ENCODE results near the gene LRRC27.
"Not testable (repeated sequence)": the region's sequence is repeated elsewhere in the genome, so short reads cannot be mapped to it uniquely, and the experiment has no call there.

LRRC27 gene

DNA sequence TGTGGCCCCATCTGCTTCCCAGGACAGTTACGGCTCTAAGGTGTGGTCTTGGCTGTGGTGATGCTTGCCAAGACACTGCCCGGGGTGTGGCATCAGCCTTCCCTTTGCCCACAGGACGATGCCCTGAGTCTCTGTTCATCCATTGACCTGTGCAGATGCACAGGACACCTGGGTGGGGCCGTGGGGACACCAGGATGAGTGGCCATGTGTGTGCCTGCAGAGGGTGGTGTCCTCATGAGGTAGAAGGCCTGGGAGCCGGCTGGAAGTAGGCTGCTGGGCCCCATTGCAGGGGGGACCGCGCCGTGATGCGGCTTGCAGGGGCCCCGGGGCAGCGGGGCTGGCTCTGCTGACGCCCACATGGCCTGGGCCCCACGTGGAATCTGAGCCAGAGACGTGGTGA lies 42.6 kb downstream of the LRRC27 start:
- no peak for DNase-seq (ENCODE audit: low spot score)

DNA sequence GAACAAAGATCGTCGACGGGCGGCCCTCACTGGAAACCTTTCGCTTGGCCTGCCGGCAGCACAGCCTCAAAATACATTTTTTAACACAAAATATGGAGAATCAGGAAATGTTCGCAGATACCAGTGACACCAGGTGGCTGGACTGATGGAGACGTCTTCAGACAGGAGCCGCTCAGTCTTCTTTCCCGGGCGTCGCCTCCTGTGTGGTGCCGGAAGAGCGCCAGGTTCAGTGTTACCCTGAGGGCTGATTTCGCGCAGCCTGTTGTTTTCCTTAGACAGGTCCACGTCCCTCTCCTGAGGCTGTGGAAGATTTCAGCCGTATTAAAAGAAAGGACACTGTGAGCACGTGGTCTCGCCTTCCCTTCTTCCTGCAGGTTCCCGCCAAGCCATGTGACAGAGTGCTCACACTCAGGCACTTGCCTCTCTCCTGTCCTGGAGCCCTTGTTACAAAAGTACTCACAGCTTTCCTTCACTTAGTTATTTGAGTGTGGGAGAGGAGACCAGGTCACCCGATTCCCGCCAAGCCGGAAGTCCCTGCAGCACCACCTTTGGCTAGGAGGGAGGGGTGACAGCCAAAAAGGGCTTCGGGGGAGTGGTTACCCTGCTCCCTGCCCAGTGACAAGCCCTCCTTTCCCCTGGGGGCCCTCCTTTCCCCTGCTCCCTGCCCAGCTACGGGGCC lies 43.3 kb downstream of the LRRC27 start:
- DNase-seq (ENCODE audit: low spot score): no peak

DNA sequence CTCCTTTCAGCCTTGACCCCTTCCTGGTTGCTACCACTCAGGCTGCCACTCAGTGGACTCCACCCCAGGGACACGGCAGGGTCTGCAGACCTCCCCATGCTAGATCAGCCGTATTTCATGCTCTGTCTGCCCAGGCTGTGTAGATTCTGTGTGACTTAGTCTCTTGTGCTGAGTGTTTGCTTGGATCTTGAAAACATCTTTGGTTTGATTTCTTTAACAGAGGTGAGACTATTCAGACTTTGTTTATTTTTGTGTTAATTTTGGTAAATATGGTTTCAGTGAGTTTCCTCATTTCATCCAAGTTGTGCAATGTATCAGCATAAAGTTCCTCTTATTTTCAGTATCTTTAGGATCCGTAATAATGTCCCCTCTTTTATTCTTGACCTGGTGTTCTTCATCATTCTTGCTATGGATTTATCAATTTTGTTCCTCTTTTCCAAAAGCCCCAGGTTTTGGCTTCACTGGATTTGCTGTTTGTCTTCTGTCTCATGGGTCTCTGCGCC lies 43.9 kb downstream of the LRRC27 start:
- no peak for DNase-seq (ENCODE audit: low spot score)

DNA sequence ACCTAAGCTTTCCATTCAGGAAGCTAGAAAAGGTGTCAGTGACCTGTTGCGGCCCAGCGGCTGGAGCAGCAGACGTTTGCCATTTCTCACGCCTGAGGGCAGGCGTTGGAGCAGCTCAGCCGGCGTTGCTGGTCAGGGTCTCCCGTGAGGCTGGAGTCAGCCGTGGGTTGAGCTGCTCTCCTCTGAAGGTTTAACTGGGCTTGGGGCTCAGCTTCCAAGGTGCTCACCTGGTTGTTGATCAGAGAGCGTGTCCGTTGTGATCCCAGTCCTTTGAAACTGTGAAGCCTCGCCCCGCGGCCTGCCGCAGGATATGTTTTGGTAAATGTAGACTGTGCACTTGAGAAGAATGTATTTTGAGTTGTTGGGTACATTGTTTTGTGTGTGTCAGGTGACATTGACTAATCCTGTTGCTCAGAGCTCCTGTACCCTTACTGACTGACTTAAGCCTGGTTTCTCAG lies 44.4 kb downstream of the LRRC27 start:
- peak; percentile 27 for DNase-seq (ENCODE audit: low spot score)

DNA sequence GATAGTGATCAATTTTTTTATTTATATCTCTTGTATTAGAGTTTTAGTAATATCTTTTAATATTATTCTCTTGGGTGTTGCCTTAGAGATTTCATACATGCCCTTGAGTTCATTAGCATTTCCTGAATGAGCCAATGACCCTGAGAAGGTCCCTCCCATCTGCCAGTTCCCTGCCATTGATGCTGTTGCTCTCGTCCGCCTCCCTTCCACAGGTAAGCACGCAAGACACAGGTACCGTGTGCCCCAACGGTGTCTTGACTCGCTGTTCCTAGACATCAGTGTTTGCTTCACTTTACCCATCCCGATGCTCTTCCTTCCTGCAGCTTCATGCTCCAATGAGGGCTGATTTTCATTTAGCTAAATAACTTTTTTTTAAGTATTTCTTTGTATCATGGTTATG lies 45.3 kb downstream of the LRRC27 start:
- no peak for DNase-seq (ENCODE audit: low spot score)

DNA sequence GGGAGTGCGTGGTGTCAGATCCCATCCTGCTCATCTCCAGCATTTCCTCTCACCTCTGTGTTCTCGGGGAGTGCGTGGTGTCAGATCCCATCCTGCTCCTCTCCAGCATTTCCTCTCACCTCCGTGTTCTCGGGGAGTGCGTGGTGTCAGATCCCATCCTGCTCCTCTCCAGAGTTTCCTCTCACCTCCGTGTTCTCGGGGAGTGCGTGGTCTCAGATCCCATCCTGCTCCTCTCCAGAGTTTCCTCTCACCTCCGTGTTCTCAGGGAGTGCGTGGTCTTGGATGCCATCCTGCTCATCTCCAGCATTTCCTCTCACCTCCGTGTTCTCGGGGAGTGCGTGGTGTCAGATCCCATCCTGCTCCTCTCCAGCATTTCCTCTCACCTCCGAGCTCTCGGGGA lies 47.0 kb downstream of the LRRC27 start:
- not testable (repeated sequence) for DNase-seq (ENCODE audit: low spot score)

DNA sequence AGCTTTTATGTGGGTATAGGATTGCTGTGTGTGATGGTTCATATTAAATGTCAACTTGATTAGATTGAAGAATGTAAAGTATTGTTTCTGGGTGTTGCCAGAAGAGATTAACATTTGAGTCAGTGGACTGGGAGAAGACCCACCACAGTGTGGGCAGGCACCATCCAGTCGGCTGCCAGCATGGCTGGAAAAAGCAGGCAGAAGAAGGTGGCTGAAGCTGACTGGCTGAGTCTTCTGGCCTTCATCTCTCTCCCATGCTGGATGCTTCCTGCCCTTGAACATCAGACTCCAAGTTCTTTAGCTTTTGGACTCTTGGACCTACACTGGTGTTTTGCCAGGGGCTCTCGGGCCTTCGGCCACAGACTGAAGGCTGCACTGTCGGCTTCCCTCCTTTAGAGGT lies 49.0 kb downstream of the LRRC27 start:
- not testable (repeated sequence) for DNase-seq (ENCODE audit: low spot score)

DNA sequence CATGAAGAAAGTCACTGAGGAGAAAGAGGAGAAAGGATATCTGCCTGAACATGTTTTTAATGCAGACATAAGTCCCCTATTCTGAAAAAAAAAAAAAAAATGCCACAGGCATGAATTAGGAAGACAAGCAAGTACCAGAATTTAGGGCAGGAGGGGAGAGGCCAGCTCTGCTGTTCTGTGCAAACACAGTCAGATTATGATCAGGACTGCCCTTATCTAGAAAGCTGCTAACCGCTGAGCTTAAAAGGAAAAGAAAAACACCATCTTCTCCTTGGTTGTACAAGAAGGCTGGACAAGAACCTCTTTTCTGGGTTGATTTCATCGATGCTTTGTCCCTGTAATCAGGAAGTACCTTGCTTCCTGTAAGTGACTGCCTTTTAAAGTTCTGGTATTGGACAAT lies 49.7 kb downstream of the LRRC27 start:
- no peak for DNase-seq (ENCODE audit: low spot score)

DNA sequence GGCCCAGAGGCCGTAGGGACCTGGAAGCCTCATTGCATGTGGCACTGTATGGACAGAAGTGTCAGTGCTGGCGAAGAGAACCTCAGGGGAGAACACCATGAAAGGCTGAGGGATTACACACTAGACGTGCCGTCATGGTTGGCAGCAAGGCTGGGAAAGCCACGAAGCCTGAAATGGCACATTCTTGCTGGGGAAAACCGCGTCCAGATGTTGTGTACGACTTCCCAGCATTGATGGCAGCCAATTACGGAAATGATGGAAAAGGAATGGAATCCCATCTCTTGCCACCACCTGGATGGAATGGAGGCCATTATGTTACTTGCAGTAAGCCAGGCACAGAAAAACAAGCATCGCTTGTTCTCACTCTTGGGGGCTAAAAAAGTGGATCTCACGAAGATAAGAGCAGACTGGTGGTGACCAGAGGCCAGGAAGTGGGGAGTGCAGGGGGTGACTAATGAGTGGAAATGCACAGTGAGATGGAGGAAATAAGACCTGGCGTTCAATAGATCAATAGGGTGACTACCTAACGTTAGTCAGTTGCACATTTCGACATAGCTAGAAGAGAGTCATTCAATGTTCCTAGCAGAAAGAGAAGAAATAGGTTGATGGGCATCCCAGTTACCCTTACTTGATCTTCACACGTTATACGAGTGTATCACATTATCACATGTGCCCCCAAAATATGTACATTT lies 50.4 kb downstream of the LRRC27 start:
- no peak for DNase-seq (ENCODE audit: low spot score)

DNA sequence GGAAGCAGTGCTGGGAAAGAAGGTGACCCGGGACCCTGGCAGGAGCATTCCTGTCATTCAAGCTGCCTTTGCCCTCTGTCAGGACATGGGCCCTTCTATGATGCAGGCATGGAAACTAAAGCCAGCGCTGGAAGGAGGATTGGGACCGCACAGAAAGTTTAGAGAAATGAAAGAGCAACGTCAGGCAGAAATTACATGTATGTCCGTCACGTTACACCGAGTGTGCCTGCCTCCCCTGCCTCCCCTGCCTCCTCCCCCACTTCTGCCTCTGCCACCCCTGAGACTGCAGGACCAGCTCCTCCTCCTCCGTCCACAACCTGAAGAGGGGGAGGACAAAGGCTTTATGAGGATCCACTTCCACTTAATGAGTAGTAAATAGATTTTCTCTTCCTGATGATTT lies 51.1 kb downstream of the LRRC27 start:
- no peak for DNase-seq (ENCODE audit: low spot score)

DNA sequence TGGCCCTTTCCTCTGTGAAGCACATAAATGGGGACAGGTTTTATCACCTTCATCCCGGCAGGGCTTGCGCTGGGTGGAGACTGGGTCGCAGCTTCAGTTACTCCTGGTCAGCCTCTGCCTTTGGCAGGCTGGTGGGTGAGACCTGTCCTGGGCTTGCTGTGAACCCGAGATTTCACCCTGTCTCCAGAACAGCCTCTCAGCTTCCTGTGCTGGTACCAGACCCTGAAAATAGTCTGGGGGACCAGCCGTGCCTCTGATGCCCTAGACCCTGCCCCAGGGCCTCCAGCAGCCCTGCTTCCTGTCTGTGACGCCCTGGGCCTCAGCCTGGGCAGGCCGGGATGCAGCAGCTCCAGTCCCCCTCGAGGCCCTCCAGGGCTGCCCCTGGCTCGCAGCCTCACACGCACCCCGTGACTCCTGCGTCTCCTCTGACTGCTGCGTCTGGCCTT lies 51.8 kb downstream of the LRRC27 start:
- no peak for DNase-seq (ENCODE audit: low spot score)

DNA sequence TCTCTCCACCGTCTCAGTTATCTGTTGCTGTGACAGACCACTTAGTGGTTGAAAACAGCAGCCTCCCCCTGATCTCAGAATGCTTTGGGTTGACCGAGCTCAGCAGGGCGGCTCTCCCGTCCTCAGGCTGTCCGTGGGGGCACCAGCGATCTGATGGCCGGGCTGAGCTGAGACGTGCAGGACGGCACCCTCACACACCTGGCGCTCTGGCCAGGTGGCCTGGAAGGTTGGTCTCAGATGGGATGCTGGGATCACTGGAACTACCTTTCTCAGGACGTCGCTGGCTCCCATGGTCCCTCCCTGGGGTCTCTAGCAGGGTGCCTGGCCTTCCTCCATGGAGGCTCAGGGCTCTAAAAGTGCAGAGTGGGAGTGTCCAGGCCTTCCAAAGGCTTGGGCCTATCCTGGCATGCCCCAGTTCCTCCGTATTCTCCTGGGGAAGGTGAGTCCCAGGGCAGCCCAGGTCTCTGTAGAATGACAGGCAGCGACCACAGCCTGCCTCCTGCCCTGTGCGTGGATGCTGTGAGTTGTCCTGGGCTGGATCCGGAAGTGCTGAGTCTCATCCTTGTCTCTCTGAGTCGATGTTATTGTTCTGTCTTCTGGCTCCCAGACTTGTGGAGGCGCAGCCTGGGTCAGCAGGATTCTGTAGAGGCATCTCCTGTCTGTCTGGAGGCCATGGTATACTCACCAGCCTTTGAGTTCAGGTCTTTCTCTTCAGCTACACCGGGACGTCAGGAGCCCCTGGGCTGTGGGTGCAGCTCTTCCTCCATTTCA lies 52.8 kb downstream of the LRRC27 start:
- DNase-seq (ENCODE audit: low spot score): no peak

DNA sequence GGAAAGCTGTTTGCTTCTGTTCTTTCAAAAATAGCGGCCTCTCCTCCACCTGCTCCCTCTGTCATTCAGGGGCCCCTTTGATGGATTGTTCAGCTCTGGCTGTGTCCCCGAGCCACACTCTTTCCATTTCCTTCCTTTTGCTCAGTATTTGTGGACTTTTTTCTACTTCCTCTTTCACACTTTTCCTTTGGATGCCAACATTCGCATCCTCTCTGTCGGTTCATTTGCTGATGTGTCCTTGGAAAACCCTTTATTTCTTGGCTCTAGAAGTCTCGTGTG lies 53.3 kb downstream of the LRRC27 start:
- no peak for DNase-seq (ENCODE audit: low spot score)

DNA sequence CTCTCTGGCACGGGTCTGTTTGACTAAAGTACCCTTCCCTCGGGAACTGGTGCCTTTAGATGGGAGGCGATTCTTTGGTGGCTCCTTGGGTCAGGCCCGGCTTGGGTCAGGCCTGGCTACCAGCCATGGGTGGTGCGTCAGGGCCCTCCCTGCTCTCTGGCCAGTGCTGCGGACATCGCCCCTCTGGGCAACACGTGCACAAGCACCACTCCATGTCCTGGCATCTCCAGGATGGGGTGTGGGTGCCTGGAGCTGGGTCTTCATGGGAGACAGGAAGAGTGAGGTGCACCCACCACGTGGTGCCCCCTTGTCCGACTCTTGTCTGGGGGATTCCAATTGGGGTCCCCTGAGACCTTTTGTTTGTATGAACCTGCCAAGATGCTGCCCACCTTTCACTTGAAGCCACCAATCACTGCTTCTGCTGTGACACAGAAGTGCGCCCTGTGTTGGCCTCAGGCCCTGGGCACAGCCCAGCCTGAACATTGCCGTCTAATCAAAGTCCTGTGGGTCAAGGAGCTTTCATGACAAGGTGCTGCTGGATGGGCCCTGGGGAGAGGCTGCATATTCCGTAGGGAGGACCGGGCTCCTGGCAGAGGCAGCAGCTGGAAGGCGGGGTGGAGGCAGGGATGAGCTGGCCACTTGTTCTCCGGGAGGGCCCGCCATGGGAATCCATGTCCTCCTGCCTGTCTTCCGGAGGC lies 53.9 kb downstream of the LRRC27 start:
- no peak for DNase-seq (ENCODE audit: low spot score)

DNA sequence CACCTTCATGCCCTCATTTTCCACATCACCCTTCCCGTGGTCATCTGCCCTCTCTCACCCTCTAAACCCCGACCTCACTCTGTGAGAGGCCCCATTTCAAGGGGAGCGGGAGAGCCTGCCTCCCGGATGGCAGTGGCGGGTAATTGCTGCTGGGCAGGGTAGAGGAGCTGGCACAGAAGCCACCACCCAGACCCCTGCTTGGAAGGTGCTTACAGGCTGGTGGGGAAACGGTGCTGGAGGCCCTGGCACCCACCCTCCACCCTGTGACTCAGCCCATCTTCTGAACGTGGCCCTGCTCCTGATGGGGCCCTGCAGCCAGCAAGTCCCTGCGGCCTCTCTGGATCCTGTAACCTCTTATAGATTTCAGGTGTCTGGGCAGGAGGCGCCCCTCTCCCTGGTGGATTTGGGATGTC lies 54.4 kb downstream of the LRRC27 start:
- DNase-seq (ENCODE audit: low spot score): no peak

DNA sequence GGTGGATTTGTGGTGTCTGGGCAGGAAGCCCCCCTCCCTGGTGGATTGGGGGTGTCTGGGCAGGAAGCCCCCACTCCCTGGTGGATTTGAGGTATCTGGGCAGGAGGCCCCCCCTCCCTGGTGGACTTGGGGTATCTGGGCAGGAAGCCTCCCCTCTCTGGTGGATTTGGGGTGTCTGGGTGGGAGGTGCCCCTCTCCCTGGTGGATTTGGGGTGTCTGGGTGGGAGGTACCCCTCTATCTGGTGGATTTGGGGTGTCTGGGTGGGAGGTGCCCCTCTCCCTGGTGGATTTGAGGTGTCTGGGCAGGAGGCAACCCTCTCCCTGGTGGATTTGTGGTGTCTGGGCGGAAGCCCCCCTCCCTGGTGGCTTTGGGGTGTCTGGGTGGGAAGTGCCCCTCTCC lies 54.9 kb downstream of the LRRC27 start:
- not testable (repeated sequence) for DNase-seq (ENCODE audit: low spot score)

DNA sequence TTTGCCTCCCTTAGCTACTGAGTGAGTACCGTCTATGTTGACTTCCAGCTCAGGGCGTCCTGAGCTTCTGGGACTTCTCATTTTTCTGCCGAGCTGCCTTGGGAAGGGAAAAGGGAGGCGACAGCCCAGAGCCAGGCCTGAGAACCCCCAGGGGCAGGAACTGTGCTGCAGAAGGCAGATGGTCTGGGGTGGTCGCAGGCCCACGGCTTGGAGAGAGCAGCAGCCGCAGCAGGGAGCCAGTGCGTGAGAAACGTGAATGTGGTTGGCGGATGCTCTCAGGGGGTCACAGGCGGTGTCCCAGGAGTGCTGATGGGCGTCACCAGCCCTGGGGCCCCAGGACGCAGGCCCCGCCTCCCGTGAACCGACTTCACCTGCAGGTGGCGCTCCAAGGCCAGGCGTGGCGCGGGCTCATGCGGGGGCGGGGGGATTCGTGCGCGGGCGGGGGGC lies 55.8 kb downstream of the LRRC27 start:
- DNase-seq (ENCODE audit: low spot score): peak; percentile 36

DNA sequence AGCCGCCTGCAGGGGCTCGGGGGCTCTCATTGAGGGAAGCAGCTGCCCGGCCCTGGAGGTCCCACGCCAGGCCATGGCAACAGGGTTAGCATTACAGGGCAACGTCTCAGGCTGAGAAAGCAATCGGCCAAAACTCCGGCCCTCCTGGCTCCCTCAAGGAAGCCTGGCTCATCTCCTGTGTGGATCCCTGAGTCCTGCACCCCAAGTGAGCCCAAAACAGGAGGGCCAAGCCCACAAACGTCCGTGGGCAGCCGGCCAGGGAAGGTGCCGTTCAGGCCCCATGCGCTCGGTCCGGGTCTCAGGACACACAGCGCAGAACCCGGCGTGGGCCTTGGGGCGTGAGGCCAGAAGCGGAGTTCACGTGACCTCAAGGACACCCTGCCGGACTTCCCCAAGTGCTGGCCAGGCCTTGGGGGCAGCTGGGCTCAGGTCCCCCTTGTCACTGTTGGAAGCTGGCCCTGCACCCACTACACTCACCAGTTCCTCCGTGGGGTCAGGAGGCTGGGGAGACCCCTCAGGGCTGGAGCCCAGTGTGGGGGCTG lies 57.0 kb downstream of the LRRC27 start:
- no peak for DNase-seq (ENCODE audit: low spot score)

DNA sequence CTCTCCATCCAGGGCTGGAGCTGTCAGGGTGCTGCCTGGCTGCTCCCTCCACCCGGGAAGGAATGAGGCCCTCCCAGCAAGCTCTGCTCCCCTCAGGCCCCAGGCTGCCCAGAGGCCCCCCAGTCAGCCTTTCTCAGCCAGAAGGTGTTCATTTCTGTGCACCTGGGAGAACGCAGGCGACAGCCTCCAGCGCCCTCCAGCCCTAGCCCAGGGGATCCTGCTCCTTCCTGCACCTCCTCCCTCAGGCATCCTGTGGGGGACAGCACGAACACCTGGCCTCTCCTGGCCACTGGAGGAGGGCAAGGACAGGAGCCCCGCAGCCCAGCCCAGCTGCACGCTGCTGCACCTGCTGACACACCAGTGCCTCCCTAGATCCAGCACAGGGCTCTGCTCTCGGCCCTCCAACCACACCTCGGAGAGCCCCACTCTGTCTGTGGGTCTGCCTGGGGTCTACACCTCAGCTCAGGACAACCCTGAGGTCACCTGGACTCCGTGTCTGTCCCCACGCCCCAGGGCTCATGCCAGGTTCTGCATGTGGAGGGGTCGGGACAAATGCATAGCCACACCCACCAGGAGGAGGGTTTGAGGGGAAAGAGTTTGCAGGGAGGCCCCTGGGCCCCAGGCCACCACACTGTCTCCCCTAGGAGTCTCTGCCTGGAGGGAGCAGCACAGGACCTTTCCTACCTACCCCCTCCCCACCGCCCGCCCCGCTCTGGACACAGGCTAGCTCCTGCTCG lies 57.6 kb downstream of the LRRC27 start:
- DNase-seq (ENCODE audit: low spot score): no peak

DNA sequence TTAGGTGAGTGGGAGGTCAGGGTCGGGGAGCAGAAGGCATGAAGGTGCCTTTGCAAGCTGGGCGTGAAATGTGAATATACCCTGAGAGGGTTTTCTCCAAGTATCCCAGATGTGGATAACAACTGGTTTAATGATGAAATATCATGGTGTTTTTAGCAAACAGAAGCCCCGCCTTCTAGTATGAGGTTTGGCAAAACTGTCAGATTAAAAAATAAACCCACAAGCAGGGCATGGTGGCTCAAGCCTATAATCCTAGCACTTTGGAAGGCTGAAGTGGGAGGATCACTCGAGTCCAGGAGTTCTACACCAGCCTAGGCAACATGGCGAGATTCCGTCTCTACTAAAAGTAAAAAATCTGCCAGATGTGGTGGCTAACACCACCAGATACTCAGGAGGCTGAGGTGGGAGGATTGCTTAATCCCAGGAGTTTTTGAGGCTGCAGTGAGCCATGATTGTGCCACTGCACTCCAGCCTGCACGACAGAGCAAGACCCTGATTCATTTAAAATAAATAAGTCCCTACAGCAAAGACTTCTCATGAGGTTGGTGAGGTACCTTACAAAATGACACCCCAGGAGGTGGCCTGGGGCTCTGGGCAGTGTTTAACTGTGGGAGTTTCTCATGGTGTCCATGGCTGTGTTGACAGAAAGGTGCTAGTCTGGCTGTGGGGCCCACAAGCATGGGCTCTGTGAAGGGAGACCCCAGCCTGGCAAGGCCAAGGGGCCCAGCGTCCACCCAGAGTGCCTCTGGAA lies 58.4 kb downstream of the LRRC27 start:
- DNase-seq (ENCODE audit: low spot score): no peak
